HFFc6 (cell line): ENCODE results near the gene PRSS23. TPM values are rescaled to one million over a fixed set of nuclear protein-coding genes. Genes with fewer than 3 reads are reported as not detected.
"Not testable (repeated sequence)": the region's sequence is repeated elsewhere in the genome, so short reads cannot be mapped to it uniquely, and the experiment has no call there.

Source experiments
- DNase-seq: peaks from one replicate; pipeline ENCODE4 v3.0.0-alpha.2; 2018
- H3K27ac Mint-ChIP-seq: 2 replicates; pipeline ENCODE4 v1.8.0; 2020; ENCODE audit warnings: mild to moderate bottlenecking, mixed read lengths
- H3K27me3 Mint-ChIP-seq: 2 replicates; pipeline ENCODE4 v1.8.0; 2021; ENCODE audit warnings: mild to moderate bottlenecking, moderate library complexity, mixed read lengths; ENCODE audit not compliant: insufficient read depth
- H3K36me3 Mint-ChIP-seq: 2 replicates; pipeline ENCODE4 v1.8.0; 2021; ENCODE audit warnings: low read depth, mixed read lengths
- H3K4me1 Mint-ChIP-seq: 2 replicates; pipeline ENCODE4 v1.8.0; 2020; ENCODE audit warnings: low read depth, mixed read lengths
- H3K4me3 Mint-ChIP-seq: 2 replicates; pipeline ENCODE4 v1.8.0; 2020; ENCODE audit warnings: mild to moderate bottlenecking, moderate library complexity, mixed read lengths
- H3K9me3 Mint-ChIP-seq: 2 replicates; pipeline ENCODE4 v1.8.0; 2020; ENCODE audit warnings: mild to moderate bottlenecking, mixed read lengths
- CTCF ChIP-seq: fragments of 200-600 bp; sonication (generic); IDR thresholded peaks from 2 replicates; pipeline ENCODE4 v1.5.0; 2021; ENCODE audit warnings: antibody characterized with exemption, mild to moderate bottlenecking
- total RNA-seq, 6 experiments: library from RNA; stranded (reverse); fragmentation: NEBNext Ultra II Directional; extraction: Animal tissue kit (Norgen Biotek cat#: 25700); gene quantifications; 2 replicates in 1 of 6; 3 replicates in 5 of 6; pipeline ENCODE4 v1.2.3, GENCODE V29; 2021

The PRSS23 gene
- total RNA-seq, 6 experiments from 2014 or later, result 192 to 356 (median 243) TPM

GRCh38 chr11:86761978-86762377 is 38.4 kb upstream of the PRSS23 start:
- no peaks in the 10 kb centered on the region for H3K9me3 Mint-ChIP-seq
- peak; percentile 50 for DNase-seq
- H3K4me3 Mint-ChIP-seq, result no peak overlapping the region
- H3K27me3 Mint-ChIP-seq, result peaks cover 2% of the 10 kb centered on the region; the same call in 1 of the 2 replicates
- peaks cover 8% of the 10 kb centered on the region; the same call in 1 of the 2 replicates for H3K36me3 Mint-ChIP-seq
- peaks cover 60% of the 10 kb centered on the region for H3K4me1 Mint-ChIP-seq
- peak overlapping the region; percentile 85 for H3K27ac Mint-ChIP-seq
- TF ChIP-seq CTCF, result no peak

GRCh38 chr11:86765203-86765602 is 35.1 kb upstream of the PRSS23 start:
- H3K4me3 Mint-ChIP-seq, result no peak overlapping the region
- no peaks in the 10 kb centered on the region for H3K27me3 Mint-ChIP-seq
- peaks cover 57% of the 10 kb centered on the region for H3K4me1 Mint-ChIP-seq
- no peak for TF ChIP-seq CTCF
- H3K9me3 Mint-ChIP-seq, result no peaks in the 10 kb centered on the region
- DNase-seq, result no peak
- no peak overlapping the region for H3K27ac Mint-ChIP-seq
- no peaks in the 10 kb centered on the region for H3K36me3 Mint-ChIP-seq

- Mint-ChIP-seq H3K4me1 (peaks cover 50% of the 10 kb centered on the region), H3K4me3 (no peak overlapping the region), H3K27ac (no peak overlapping the region), H3K27me3 (no peaks in the 10 kb centered on the region), H3K9me3 (no peaks in the 10 kb centered on the region), H3K36me3 (no peaks in the 10 kb centered on the region)
- DNase-seq, result no peak
- no peak for TF ChIP-seq CTCF
These were observed 34.5 kb upstream of the PRSS23 start for GRCh38 chr11:86765878-86766277.

GRCh38 chr11:86769219-86769618 is 31.1 kb upstream of the PRSS23 start:
- no peaks in the 10 kb centered on the region for H3K36me3 Mint-ChIP-seq
- H3K4me1 Mint-ChIP-seq, result peaks cover 50% of the 10 kb centered on the region
- DNase-seq, result no peak
- H3K4me3 Mint-ChIP-seq, result no peak overlapping the region
- no peaks in the 10 kb centered on the region for H3K27me3 Mint-ChIP-seq
- no peaks in the 10 kb centered on the region for H3K9me3 Mint-ChIP-seq
- no peak overlapping the region for H3K27ac Mint-ChIP-seq
- no peak for TF ChIP-seq CTCF

GRCh38 chr11:86770473-86771027 is 29.8 kb upstream of the PRSS23 start:
- not testable (repeated sequence) for H3K27ac Mint-ChIP-seq, H3K27me3 Mint-ChIP-seq, H3K9me3 Mint-ChIP-seq, DNase-seq, H3K4me3 Mint-ChIP-seq, H3K36me3 Mint-ChIP-seq
- peaks cover 50% of the 10 kb centered on the region for H3K4me1 Mint-ChIP-seq

GRCh38 chr11:86772999-86773398 is 27.3 kb upstream of the PRSS23 start:
- Mint-ChIP-seq H3K27ac (no peak overlapping the region), H3K4me3 (no peak overlapping the region), H3K36me3 (no peaks in the 10 kb centered on the region), H3K9me3 (no peaks in the 10 kb centered on the region), H3K4me1 (peaks cover 62% of the 10 kb centered on the region), H3K27me3 (no peaks in the 10 kb centered on the region; the same call in 1 of the 2 replicates)
- DNase-seq, result no peak
- TF ChIP-seq CTCF, result no peak
